Measurements from ENCODE around the gene MINDY4B.

- TF ChIP-seq TAF1 (IDR thresholded peaks at IDR 0.05; ENCODE audit: low read depth, low read length) (no peak), POLR2AphosphoS5 (IDR thresholded peaks at IDR 0.05; ENCODE audit: low read depth, low read length) (no peak)
Observed at GRCh38 chr3:150920236-150920635, 15.0 kb upstream of the MINDY4B start.

All from GM12891 (cell line).